Uterus (tissue), 4 donors: Measurements from ENCODE around the gene DOK6. TPM values are rescaled to one million over a fixed set of nuclear protein-coding genes. Genes with fewer than 3 reads are reported as not detected.

Experiments used
- DNase-seq, 2 donors: peaks; one replicate each; pipeline ENCODE4 v3.0.0-alpha.2; 2019 to 2020
- H3K27ac ChIP-seq, 2 donors: fragments of 200-600 bp; sonication (generic); 1 replicate in 1 of 2; 2 replicates in 1 of 2; pipeline ENCODE4 v1.5.1; 2016 to 2018
- H3K27me3 ChIP-seq, 2 donors: fragments of 200-600 bp; sonication (generic); one replicate each; pipeline ENCODE4 v1.5.1; 2018 to 2019; ENCODE audit warnings: control low read depth in 1 of 2
- H3K36me3 ChIP-seq, 2 donors: fragments of 200-600 bp; sonication (generic); one replicate each; pipeline ENCODE4 v1.5.1; 2019; ENCODE audit warnings: control low read depth in 1 of 2
- H3K4me1 ChIP-seq, 2 donors: fragments of 200-600 bp; sonication (generic); one replicate each; pipeline ENCODE4 v1.5.1; 2018 to 2019; ENCODE audit warnings: control low read depth in 1 of 2
- H3K4me3 ChIP-seq, 2 donors: fragments of 200-600 bp; sonication (generic); 1 replicate in 1 of 2; 2 replicates in 1 of 2; pipeline ENCODE4 v1.5.1; 2018 to 2019; ENCODE audit warnings: mild to moderate bottlenecking in 1 of 2
- H3K9me3 ChIP-seq, 2 donors: fragments of 200-600 bp; sonication (generic); one replicate each; pipeline ENCODE4 v1.5.1; 2019; ENCODE audit warnings: control low read depth in 1 of 2
- POLR2A ChIP-seq, 2 donors: fragments of 450-650 bp; IDR thresholded peaks; one replicate each; pipeline ENCODE4 v1.6.1; 2016; ENCODE audit warnings: antibody characterized with exemption in 2 of 2, mild to moderate bottlenecking in 1 of 2, moderate library complexity in 1 of 2
- intact Hi-C: fragments of 100-400 bp; cut with DNase I; formaldehyde crosslinking; loops from one replicate; pipeline ENCODE4 v1.15.1; 2023; ENCODE audit warnings: low total_unique reads
- total RNA-seq, 4 donors: library from RNA; depleted of rRNA in 3 of 4; stranded (reverse); fragments of >200 nt in 3 of 4; gene quantifications; one replicate each; pipeline versions ENCODE4 v1.1.0 to v1.2.4, GENCODE V29; 2014 to 2023
- TF ChIP-seq, protein P1 (sequence below), 4 experiments: fragments of 200-600 bp in 2 of 4; fragments of 450-650 bp in 2 of 4; sonication (generic) in 2 of 4; IDR thresholded peaks; one replicate each; pipeline ENCODE4 v1.5.1; 2016 to 2019; ENCODE audit warnings: antibody characterized with exemption in 4 of 4, mild to moderate bottlenecking in 2 of 4, moderate library complexity in 1 of 4
- donor health status: DM: yes; HTN: yes; CAD: no.

DOK6 gene
- total RNA-seq, 4 donors from 2014 or later = 0.26 to 9.5 (median 1.4) TPM

DNA sequence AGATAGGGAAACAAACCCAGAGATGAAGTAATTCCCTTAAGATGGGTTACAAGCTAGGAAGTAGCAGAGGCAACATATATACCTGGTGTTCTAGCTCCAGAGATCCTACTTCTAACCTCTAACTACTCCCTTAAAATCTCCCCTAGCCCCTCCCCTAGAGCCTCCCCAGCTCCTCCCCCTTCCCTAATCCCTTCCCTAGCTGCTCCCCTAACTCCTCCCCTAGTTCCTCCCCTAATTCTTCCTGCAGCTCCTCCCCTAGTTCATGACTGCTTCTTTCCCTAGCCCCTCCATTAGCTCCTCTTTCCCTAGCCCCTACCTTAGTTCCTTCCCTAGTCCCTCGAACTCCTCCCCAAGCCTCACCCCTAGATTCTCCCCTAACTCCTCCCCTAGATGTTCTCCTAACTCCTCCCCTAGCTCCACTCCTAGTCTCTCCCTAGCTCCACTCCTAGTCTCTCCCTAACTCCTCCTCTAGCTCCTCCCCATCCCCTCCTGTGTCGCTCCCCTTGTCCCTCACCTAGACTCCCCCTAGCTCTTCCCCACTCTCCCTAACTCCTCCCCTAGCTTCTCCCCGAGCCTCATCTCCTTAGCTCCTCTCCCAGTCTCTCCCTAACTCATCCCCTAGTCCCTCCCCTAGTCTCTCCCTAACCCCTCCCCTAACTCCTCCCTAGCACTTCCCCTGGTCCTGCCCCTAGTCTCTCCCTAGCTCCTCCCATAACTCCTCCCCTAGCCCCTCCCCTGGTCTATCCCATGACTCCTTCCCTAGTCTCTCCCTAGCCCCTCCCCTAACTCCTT is 438.1 kb downstream of the DOK6 start:
- TF ChIP-seq, protein P1, sequence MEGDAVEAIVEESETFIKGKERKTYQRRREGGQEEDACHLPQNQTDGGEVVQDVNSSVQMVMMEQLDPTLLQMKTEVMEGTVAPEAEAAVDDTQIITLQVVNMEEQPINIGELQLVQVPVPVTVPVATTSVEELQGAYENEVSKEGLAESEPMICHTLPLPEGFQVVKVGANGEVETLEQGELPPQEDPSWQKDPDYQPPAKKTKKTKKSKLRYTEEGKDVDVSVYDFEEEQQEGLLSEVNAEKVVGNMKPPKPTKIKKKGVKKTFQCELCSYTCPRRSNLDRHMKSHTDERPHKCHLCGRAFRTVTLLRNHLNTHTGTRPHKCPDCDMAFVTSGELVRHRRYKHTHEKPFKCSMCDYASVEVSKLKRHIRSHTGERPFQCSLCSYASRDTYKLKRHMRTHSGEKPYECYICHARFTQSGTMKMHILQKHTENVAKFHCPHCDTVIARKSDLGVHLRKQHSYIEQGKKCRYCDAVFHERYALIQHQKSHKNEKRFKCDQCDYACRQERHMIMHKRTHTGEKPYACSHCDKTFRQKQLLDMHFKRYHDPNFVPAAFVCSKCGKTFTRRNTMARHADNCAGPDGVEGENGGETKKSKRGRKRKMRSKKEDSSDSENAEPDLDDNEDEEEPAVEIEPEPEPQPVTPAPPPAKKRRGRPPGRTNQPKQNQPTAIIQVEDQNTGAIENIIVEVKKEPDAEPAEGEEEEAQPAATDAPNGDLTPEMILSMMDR (IDR thresholded peaks at IDR 0.05) = no peak
- no peak for TF ChIP-seq POLR2A (IDR thresholded peaks at IDR 0.05)
- H3K9me3 ChIP-seq = no peaks in the 10 kb centered on the region
- intact Hi-C loops = no loop called here

GRCh38 chr18:69839497-69839896 is 438.8 kb downstream of the DOK6 start:
- no peaks in the 10 kb centered on the region for H3K4me1 ChIP-seq
- H3K9me3 ChIP-seq = no peaks in the 10 kb centered on the region
- H3K27me3 ChIP-seq = no peaks in the 10 kb centered on the region
- intact Hi-C loops = no loop called here
- no peak for TF ChIP-seq POLR2A (IDR thresholded peaks at IDR 0.05)
- TF ChIP-seq, protein P1 (IDR thresholded peaks at IDR 0.05) = no peak
- H3K27ac ChIP-seq = no peak overlapping the region
- DNase-seq = no peak
- H3K4me3 ChIP-seq = no peak overlapping the region
- H3K36me3 ChIP-seq = no peaks in the 10 kb centered on the region

More for the DNA sequence above, 438.1 kb downstream of the DOK6 start:
- H3K4me1 ChIP-seq = no peaks in the 10 kb centered on the region
- H3K4me3 ChIP-seq = no peak overlapping the region
- DNase-seq = no peak
- H3K27ac ChIP-seq = no peak overlapping the region
- no peaks in the 10 kb centered on the region for H3K36me3 ChIP-seq
- no peaks in the 10 kb centered on the region for H3K27me3 ChIP-seq

GRCh38 chr18:69840001-69840400 is 439.3 kb downstream of the DOK6 start:
- Histone ChIP-seq H3K36me3 (no peaks in the 10 kb centered on the region), H3K4me3 (no peak overlapping the region), H3K27ac (no peak overlapping the region), H3K27me3 (no peaks in the 10 kb centered on the region), H3K4me1 (no peaks in the 10 kb centered on the region), H3K9me3 (no peaks in the 10 kb centered on the region)
- intact Hi-C loops = no loop called here
- no peak for DNase-seq
- TF ChIP-seq, protein P1 (IDR thresholded peaks at IDR 0.05) = no peak
- no peak for TF ChIP-seq POLR2A (IDR thresholded peaks at IDR 0.05)

DNA sequence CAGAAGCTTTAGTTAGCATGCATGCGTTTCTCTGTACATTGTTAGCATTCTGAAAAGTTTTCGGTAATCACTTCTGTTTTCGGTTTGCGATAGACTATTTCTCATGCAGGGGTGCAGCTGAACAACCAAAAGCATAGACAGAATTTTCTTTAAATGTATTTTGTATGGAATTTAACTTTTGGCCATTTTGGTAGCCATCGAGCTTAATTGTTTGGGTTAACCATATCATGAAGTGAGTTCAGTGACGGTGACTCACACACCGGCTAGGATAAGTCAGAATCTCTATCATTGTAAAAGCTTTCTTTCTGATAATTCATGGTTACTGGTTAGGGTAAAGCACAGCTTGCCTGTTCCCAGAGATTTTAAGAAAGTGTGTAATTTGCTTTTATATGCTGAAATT is 439.8 kb downstream of the DOK6 start:
- no peaks in the 10 kb centered on the region for H3K4me1 ChIP-seq
- DNase-seq = no peak
- intact Hi-C loops = no loop called here
- TF ChIP-seq, protein P1 (IDR thresholded peaks at IDR 0.05) = no peak
- no peak for TF ChIP-seq POLR2A (IDR thresholded peaks at IDR 0.05)
- no peaks in the 10 kb centered on the region for H3K27me3 ChIP-seq
- no peak overlapping the region for H3K4me3 ChIP-seq
- H3K27ac ChIP-seq = no peak overlapping the region
- no peaks in the 10 kb centered on the region for H3K9me3 ChIP-seq
- H3K36me3 ChIP-seq = no peaks in the 10 kb centered on the region

DNA sequence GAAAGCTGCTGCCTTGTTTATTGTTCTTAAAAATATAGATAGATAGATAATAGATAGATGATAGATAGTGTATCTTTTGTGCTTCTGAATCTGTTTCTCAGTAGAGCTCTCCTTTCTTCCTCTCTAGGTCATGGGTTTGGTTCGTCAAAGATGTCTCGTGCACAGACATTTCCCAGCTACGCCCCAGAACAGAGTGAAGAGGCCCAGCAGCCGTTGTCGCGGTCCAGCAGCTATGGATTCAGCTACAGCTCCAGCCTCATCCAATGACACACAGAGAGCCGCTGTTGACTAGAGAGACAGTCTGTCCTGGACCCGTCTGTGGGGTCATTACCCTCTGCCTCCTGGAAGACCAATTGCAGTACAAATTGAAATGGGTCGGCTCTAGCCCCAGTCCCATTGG is 440.4 kb downstream of the DOK6 start:
- Histone ChIP-seq H3K36me3 (no peaks in the 10 kb centered on the region), H3K4me1 (no peaks in the 10 kb centered on the region), H3K4me3 (no peak overlapping the region), H3K9me3 (no peaks in the 10 kb centered on the region), H3K27ac (no peak overlapping the region), H3K27me3 (no peaks in the 10 kb centered on the region)
- intact Hi-C loops = no loop called here
- TF ChIP-seq, protein P1 (IDR thresholded peaks at IDR 0.05) = no peak
- TF ChIP-seq POLR2A (IDR thresholded peaks at IDR 0.05) = no peak
- DNase-seq = no peak
